Activated naive CD4-positive, alpha-beta T cell treated with anti-CD3 and anti-CD28 coated beads, Interleukin-2, amount 50 U/mL, for 24 hours (primary cell): ENCODE measurements around the gene RNASET2.
A peak's percentile ranks its signal among the peaks of the same experiment; 100 is the strongest.
"Not testable (repeated sequence)": the region's sequence is repeated elsewhere in the genome, so short reads cannot be mapped to it uniquely, and the experiment has no call there.

ENCODE experiments used
- H3K27ac Mint-ChIP-seq: one replicate; pipeline ENCODE4 v1.8.0; 2021; ENCODE audit warnings: mild to moderate bottlenecking, mixed read lengths
- H3K27me3 Mint-ChIP-seq: one replicate; pipeline ENCODE4 v1.8.0; 2021; ENCODE audit warnings: mixed read lengths
- H3K36me3 Mint-ChIP-seq: one replicate; pipeline ENCODE4 v1.8.0; 2021; ENCODE audit warnings: mixed read lengths
- H3K4me1 Mint-ChIP-seq: one replicate; pipeline ENCODE4 v1.8.0; 2021; ENCODE audit warnings: mixed read lengths
- H3K4me3 Mint-ChIP-seq: one replicate; pipeline ENCODE4 v1.8.0; 2021; ENCODE audit warnings: mild to moderate bottlenecking, mixed read lengths
- H3K9me3 Mint-ChIP-seq: one replicate; pipeline ENCODE4 v1.8.0; 2021; ENCODE audit warnings: mixed read lengths

The RNASET2 gene

DNA sequence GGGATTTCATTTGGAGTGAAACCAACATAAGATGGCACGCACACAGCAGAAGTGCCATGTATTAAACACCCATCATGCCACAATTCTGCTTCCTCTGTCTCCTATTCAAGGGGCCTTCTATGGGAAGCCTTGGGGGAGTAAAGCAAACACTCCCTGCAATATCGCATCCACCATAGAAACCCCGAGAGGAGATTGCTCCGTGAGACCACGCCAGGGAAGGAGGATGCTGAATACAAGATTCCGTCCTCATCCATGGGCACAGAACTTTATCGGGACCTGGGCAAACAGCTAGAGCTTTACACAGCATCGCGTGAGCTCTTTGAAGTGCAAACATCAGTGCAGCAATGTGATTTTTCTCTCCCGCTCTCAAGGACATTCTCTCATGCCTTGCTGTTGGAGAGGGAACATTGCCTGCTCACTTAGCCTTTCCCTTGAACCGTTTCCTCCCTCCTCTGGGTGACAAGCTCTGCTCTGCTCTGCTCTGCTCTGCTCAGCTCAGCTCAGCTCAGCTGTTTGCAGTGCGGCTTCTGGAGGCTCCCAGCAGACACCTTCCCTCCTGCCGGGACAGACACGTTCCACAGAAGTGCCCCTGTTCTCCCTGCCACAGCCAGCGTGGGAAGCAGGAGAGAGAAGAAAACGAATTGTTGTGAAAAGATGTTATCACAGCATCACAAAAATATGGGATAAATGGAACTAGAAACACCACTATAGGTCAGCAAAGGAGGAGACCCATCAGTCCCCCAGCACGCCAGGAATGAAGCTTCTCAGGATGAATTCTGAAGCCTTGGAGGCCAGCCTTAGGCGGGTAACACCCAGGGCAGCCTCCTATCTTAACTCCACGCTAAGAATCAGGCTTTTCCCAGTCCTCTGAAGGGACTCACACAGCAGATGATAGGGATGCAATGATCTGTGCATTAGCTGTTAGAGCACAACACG, 48.2 kb downstream of the RNASET2 start:
- Mint-ChIP-seq H3K36me3 (peaks cover 7% of the 10 kb centered on the region), H3K27ac (no peak overlapping the region), H3K4me3 (no peak overlapping the region)

DNA sequence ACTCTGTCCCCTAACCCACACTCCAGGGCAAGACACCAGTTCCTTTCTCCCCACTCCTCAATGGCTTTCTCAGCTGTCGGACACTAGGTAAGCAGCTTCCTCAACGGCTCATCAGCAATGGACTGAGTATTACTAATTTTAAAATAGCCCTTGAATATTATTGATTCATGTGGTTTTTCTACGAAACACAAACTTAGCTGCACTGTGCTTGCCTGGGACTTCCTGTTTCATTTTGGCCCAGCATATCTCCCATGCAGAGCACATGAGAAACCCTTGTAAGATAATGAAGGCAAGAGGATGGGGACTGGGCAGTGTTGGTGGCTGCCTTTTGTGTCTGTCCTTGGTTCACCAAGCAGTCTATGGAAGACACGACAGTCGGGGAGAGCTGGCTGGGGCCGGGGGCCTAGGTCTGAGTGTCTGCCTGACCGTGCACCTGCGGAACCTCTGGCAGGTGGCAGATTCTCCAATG, 48.9 kb downstream of the RNASET2 start:
- peak overlapping the region; percentile 57 for H3K4me3 Mint-ChIP-seq
- peaks cover 5% of the 10 kb centered on the region for H3K36me3 Mint-ChIP-seq
- H3K27ac Mint-ChIP-seq: peak overlapping the region; percentile 76
- H3K9me3 Mint-ChIP-seq: no peaks in the 10 kb centered on the region
- H3K4me1 Mint-ChIP-seq: peaks cover 29% of the 10 kb centered on the region
- H3K27me3 Mint-ChIP-seq: no peaks in the 10 kb centered on the region

More for the DNA sequence above, 48.2 kb downstream of the RNASET2 start:
- H3K27me3 Mint-ChIP-seq: no peaks in the 10 kb centered on the region
- H3K9me3 Mint-ChIP-seq: no peaks in the 10 kb centered on the region
- peaks cover 29% of the 10 kb centered on the region for H3K4me1 Mint-ChIP-seq

DNA sequence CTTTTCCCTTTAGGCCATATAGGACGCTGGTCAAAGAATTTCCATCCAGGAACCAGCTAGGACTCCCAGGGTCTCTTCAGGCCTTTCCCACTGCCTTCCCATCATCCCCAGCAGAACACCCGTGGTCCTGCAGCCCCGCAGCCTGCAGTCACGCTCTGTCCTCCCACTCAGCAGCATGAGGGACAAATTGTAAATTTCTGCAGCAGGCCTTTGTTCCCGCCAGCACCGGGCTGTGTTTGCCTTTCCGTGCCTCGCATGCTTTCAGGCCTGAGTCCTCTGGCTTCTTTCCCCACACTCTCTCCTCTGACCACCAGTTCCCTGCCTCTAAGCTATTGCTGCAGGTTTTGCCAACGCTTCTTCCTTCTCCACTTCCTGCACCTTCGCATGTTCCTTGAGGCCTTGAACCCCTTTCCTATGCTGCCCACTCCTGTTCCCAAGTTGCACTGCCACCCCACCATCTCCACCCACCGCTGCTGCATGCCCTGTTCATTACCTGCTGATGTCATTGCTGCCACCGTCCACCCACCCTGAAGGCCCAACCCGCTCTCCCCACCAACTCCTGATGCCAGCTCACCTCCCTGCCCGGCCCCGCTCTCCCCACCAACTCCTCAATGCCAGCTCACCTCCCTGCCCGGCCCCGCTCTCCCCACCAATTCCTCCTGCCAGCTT, 49.8 kb downstream of the RNASET2 start:
- H3K27me3 Mint-ChIP-seq: no peaks in the 10 kb centered on the region
- no peaks in the 10 kb centered on the region for H3K9me3 Mint-ChIP-seq
- peaks cover 4% of the 10 kb centered on the region for H3K36me3 Mint-ChIP-seq
- no peak overlapping the region for H3K4me3 Mint-ChIP-seq
- peak overlapping the region; percentile 76 for H3K27ac Mint-ChIP-seq
- peaks cover 28% of the 10 kb centered on the region for H3K4me1 Mint-ChIP-seq

DNA sequence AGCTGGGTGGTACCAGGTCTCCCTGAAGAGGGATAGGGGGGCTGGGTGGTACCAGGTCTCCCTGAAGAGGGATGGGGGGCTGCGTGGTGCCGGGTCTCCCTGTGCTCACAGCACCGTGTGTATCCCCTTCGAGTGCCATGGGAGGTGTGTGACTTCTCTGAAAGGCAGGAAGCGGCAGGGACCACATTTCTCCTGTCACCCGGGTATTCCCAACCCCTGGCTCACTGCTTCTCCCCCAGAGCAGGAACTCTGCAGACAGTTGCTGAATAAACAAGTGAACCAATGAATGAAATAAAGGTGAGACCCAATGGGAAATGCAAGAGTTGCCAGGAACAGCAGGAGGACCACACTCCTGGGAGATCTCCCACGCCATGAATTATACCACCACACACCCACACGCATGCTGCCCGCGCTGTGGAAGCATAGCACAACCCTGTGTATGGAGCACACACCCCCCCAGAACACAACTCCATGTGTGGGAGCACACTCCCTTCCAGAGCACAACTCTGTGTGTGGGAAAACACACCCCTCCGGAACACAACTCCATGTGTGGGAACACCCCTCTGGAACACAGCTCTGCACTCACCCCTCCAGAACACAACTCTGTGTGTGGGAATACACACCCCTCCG, 50.7 kb downstream of the RNASET2 start:
- Mint-ChIP-seq H3K27me3 (no peaks in the 10 kb centered on the region), H3K36me3 (no peaks in the 10 kb centered on the region), H3K4me3 (no peak overlapping the region), H3K27ac (no peak overlapping the region), H3K9me3 (no peaks in the 10 kb centered on the region), H3K4me1 (peaks cover 25% of the 10 kb centered on the region)

DNA sequence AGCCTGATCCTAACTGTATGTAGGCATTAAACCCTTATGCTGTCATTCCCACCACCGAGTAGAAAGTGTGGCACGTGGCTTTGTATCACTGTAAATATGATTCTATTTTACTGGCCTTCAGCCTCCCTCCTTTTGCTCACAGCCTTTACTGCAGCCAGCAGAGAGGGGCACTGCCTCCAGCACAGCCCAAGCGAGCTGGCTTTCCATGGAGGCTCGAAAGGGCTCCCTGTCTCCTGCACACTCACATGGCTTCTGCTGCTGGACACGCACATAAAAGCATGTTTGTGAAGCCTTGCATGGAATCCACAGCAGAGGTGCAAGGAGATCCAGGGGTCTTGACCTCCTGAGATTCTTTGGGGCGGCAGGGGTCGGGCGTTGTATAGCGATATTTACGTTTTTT, 51.3 kb downstream of the RNASET2 start:
- H3K27ac Mint-ChIP-seq: no peak overlapping the region
- no peaks in the 10 kb centered on the region for H3K9me3 Mint-ChIP-seq
- no peaks in the 10 kb centered on the region for H3K36me3 Mint-ChIP-seq
- H3K4me1 Mint-ChIP-seq: peaks cover 23% of the 10 kb centered on the region
- H3K27me3 Mint-ChIP-seq: no peaks in the 10 kb centered on the region
- H3K4me3 Mint-ChIP-seq: no peak overlapping the region

DNA sequence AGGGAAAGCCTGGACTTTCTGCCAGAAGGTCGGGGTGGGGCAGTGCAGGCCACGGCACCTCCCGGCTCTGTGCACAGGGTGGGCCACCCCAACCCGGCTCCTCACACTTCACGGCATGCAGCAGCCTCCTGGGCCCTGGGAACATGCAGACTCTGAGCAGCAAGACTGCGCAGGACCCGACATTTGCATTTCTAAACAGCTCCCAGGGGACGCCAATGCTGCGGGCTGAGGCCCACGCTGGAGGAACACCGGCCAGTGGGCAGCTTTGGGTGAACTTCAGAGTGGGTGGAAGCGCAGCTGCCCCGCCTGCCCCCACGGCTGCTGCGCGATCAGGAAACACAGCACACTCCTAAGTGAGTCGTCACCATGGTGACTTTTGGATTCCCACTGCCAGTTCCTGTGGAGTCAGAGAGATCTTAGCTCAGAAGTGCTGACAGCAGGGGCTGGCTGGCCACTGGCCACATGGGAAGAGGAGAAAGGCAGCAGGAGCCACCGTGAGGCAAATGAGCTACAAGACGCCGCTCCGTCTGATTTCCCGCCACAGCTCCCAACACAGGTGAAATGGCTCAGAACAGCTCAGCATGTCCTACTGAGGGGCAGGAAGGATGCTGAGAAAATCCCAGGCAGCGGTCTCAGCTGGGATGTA, 52.1 kb downstream of the RNASET2 start:
- no peaks in the 10 kb centered on the region for H3K27me3 Mint-ChIP-seq
- H3K4me3 Mint-ChIP-seq: no peak overlapping the region
- H3K9me3 Mint-ChIP-seq: no peaks in the 10 kb centered on the region
- no peak overlapping the region for H3K27ac Mint-ChIP-seq
- H3K4me1 Mint-ChIP-seq: peaks cover 22% of the 10 kb centered on the region
- H3K36me3 Mint-ChIP-seq: peaks cover 2% of the 10 kb centered on the region

DNA sequence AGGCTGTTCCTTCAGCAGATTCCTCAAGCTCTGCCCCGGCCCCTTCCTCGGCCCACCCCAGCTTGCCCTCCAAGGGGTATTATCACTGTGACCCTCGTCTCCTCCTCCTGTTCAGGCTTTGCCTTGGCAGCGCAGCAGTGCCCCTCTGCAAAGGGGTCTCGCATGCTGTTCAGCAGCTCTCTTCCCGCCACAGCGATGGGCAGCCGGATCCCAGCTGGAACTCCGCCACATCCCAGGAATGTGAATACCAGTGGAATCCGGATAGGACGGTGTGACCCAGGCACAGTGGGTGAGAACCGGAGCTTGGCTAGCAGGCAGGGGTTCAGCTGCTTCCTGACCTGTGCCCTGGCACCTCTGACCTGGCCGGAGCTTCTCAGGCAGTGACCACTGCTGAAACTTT, 52.9 kb downstream of the RNASET2 start:
- H3K4me3 Mint-ChIP-seq: no peak overlapping the region
- H3K27ac Mint-ChIP-seq: no peak overlapping the region
- H3K36me3 Mint-ChIP-seq: peaks cover 2% of the 10 kb centered on the region

DNA sequence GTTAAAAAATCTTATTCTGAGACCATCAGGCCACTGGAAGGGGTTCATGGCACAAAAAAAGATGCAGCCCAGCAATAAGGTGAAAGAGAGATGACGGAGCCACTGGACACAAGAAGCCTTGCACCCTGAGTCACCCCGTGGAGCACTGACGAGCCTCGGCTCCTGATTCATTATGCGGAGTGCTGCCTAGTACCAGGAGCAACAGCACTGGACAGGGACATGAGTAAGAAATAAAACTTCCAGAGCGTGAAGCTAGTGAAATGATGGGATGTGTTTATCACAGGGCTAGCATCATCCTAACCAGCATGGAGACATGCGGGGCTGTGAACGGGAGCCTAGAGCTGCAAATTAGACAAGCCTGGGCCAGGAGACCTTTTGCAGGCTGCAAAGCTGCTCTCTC, 53.3 kb downstream of the RNASET2 start:
- H3K36me3 Mint-ChIP-seq: peaks cover 2% of the 10 kb centered on the region
- H3K27me3 Mint-ChIP-seq: no peaks in the 10 kb centered on the region
- H3K4me1 Mint-ChIP-seq: peaks cover 18% of the 10 kb centered on the region
- no peak overlapping the region for H3K27ac Mint-ChIP-seq
- H3K4me3 Mint-ChIP-seq: no peak overlapping the region
- H3K9me3 Mint-ChIP-seq: no peaks in the 10 kb centered on the region

More for the DNA sequence above, 52.9 kb downstream of the RNASET2 start:
- Mint-ChIP-seq H3K9me3 (no peaks in the 10 kb centered on the region), H3K4me1 (peaks cover 22% of the 10 kb centered on the region), H3K27me3 (no peaks in the 10 kb centered on the region)

DNA sequence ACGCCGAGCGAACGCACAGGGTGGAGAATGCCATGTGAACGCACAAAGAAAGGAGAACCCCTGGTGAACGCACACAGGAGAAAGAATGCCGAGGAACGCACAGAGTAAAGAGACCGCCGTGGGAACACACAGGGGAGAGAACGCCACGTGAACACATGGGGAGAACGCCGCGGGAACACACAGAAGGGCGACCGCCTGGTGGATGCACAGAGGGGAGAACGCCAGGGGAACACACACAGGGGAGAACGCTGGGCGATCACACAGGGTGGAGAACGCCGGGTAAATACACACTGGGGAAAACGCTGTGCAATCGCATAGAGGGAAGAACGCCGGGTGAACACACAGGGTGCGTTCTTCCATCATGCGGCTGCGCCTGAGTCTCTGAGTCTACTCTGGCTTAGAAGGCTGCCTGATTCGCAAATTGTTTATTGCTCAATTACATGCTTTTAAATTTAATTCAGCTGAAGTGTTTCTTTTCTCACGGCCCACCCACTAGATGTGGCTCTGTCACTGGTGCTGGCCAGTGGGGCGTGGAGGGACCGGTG, 54.1 kb downstream of the RNASET2 start:
- no peak overlapping the region for H3K4me3 Mint-ChIP-seq
- H3K27me3 Mint-ChIP-seq: no peaks in the 10 kb centered on the region
- no peak overlapping the region for H3K27ac Mint-ChIP-seq
- H3K9me3 Mint-ChIP-seq: no peaks in the 10 kb centered on the region
- H3K4me1 Mint-ChIP-seq: peaks cover 11% of the 10 kb centered on the region
- H3K36me3 Mint-ChIP-seq: peaks cover 2% of the 10 kb centered on the region

DNA sequence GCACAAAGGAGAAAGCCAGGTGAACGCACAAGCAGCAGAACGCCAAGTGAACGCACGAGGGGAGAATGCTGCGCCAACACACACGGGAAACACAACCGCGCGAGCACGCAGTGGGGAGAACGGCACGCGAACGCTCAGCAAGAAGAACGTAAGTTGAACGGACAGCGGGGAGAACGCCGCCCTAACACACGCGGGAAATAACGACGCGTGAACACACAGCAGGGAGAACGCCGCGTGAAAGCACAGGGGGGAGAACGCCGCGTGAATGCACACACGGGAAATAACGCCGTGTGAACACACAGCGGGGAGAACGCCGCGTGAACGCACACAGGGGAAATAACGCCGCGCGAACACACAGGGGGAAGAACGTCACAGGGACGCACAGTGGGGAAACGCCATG, 54.7 kb downstream of the RNASET2 start:
- H3K36me3 Mint-ChIP-seq: peaks cover 2% of the 10 kb centered on the region
- H3K27me3 Mint-ChIP-seq: no peaks in the 10 kb centered on the region
- H3K9me3 Mint-ChIP-seq: no peaks in the 10 kb centered on the region
- no peak overlapping the region for H3K27ac Mint-ChIP-seq
- no peak overlapping the region for H3K4me3 Mint-ChIP-seq
- peaks cover 4% of the 10 kb centered on the region for H3K4me1 Mint-ChIP-seq

DNA sequence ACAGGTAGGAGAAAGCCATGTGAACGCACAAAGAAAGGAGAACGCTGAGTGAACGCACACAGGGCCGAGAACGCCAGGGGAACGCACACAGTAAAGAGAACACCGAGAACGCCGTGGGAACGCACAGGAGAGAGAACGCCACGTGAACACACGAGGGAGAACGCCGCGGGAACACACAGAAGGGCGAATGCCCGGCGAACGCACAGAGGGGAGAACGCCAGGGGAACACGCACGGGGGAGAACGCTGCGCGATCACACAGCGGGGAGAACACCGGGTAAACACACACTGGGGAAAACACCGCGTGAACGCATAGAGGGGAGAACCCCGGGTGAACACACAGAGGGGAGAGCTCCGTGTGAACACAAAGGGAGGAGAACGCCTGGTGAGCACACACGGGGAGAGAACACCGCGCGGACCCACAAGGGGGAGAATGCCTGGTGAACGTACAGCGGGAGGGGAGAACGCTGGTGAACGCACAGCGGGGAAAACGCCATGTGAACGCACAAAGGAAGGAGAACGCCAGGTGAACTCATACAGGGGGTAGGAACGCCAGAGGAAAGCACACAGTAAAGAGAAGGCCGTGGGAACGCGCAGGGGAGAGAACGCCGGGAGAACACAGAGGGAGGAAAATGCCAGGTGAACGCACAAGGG, 55.3 kb downstream of the RNASET2 start:
- no peaks in the 10 kb centered on the region for H3K27me3 Mint-ChIP-seq
- H3K27ac Mint-ChIP-seq: no peak overlapping the region
- H3K36me3 Mint-ChIP-seq: peaks cover 2% of the 10 kb centered on the region
- no peak overlapping the region for H3K4me3 Mint-ChIP-seq
- no peaks in the 10 kb centered on the region for H3K9me3 Mint-ChIP-seq
- H3K4me1 Mint-ChIP-seq: no peaks in the 10 kb centered on the region

DNA sequence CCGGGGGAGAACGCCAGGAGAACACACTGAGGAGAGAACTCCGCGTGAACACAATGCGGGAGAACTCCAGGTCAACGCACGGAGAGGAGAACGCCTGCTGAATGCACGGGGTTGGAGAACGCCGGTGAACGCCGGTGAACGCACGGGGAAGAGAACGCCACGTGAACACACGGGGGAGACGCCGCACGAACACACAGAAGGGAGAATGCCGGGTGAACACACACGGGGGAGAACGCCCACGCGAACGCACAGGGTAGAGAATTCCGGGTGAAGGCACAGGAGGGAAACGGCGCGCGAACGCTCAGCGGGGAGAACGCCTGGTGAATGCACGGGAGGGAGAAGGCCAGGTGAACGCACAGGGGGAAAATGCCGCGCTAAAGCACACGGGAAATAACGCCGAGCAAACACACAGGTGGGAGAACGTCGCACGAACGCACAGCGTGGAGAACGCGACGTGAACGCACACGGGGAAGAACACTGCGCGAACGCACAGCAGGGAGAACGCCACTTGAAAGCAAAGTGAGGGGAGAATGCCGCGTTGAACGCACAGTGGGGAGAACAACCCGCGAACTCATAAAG, 56.1 kb downstream of the RNASET2 start:
- no peaks in the 10 kb centered on the region for H3K4me1 Mint-ChIP-seq
- no peak overlapping the region for H3K27ac Mint-ChIP-seq

DNA sequence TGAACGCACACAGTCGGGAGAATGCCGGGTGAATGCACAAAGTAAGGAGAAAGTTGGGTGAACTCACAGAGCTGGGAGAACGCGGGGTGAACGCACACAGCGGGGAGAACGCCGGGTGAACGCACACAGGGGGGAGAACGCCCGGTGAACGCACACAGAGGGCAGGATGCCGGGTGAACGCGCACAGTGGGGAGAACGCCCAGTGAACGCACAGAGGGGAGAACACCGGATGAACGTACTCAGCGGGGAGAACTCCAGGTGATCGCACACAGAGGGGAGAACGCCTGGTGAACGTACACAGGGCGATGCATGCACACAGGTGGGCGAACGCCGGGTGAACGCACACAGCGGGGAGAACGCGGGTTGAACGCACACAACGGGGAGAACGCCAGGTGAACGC, 57.4 kb downstream of the RNASET2 start:
- peaks cover 4% of the 10 kb centered on the region for H3K36me3 Mint-ChIP-seq
- H3K27me3 Mint-ChIP-seq: no peaks in the 10 kb centered on the region
- H3K4me1 Mint-ChIP-seq: no peaks in the 10 kb centered on the region
- H3K4me3 Mint-ChIP-seq: no peak overlapping the region
- H3K27ac Mint-ChIP-seq: no peak overlapping the region
- no peaks in the 10 kb centered on the region for H3K9me3 Mint-ChIP-seq

More for the DNA sequence above, 56.1 kb downstream of the RNASET2 start:
- Mint-ChIP-seq H3K4me3 (no peak overlapping the region), H3K27me3 (no peaks in the 10 kb centered on the region), H3K9me3 (no peaks in the 10 kb centered on the region), H3K36me3 (peaks cover 2% of the 10 kb centered on the region)

DNA sequence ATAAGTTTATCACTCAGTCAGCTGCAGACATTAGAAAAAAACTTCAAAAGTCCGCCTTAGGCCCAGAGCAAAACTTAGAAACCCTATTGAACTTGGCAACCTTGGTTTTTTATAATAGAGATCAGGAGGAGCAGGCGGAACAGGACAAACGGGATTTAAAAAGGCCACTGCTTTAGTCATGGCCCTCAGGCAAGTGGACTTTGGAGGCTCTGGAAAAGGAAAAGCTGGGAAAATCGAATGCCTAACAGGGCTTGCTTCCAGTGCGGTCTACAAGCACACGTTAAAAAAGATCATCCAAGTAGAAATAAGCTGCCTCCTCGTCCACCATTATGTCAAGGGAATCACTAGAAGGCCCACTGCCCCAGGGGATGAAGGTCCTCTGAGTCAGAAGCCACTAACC, 61.7 kb downstream of the RNASET2 start:
- H3K9me3 Mint-ChIP-seq, H3K27me3 Mint-ChIP-seq, H3K27ac Mint-ChIP-seq, H3K4me1 Mint-ChIP-seq, H3K4me3 Mint-ChIP-seq: not testable (repeated sequence)
- peaks cover 11% of the 10 kb centered on the region for H3K36me3 Mint-ChIP-seq
